ENCODE results near the gene REV3L.
"Not testable (repeated sequence)": the region's sequence is repeated elsewhere in the genome, so short reads cannot be mapped to it uniquely, and the experiment has no call there.

The REV3L gene

DNA sequence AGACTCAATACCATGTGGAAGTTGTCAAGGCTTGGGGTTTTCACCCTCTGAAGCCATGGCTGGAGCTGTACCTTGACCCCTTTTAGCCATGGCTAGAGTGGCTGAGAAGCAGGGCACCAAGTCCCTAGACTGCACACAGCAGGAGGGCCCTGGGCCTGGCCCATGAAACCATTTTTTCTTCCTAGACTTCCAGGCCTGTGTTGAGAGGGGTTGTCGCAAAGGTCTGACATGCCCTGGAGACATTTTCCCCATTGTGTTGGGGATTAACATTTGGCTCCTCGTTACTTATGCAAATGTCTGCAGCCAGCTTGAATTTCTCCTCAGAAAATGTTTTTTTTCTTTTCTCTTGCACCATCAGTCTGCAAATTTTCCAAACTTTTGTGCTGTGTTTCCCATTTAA lies 199.3 kb downstream of the REV3L start:
- DNase-seq, result no peak

DNA sequence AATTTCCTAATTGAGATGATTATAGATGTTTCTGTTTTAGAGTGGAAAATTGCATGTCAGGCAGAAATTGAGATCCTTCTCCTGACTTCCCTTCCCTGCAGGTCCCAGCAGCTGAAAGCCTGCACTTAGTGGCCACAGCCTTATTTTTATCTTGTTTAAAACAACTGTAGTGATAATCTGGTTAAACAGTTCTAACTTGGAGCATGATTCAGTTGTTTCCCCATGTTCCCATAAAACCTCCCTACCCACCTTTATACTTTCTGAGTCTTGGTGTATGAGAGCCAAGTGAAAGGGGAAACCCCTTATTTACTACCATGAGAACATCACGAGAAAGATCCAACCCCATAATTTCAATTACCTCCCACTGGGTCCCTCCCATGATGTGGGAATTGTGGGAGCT lies 200.5 kb downstream of the REV3L start:
- no peak for DNase-seq

DNA sequence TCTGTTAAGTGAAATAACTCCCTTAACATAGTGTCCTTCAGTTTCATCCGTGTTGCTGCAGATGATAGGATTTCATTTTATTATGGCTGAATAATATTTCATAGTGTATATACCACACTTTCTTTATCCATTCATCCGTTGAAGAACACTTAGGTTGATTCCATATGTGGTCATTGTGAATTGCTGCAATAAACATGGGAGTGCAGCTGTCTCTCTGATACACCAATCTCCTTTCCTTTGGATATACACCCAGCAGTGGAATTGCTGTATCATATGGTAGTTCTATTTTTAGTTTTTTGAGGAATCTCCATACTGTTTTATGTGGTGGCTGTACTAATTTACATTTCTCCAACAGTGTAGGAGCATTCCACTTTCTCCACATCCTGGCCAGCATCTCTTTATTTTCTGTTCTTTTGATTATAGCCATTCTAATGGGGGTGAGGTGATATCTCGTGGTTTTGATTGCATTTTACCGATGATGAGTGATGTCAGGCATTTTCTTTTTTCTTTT lies 202.5 kb downstream of the REV3L start:
- DNase-seq, result no peak

DNA sequence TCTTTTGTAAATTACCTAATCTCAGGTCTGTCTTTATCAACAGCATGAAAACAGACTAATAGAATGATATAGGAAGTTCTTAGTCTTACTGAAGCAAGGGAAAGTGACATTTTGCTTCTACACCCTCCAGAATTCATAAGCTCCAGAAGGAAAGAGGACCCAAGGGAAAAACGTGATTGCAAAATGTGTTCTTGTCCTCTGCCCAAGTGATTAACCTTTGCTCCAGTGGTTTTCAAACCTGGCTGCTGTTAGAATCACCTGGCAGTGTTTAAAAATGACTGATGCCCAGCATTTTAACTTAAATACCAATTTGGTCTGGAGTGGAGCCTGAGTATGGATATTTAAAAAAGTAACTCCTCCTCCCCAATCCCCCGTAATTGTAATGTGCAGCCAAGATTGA lies 204.3 kb downstream of the REV3L start:
- DNase-seq, result no peak

DNA sequence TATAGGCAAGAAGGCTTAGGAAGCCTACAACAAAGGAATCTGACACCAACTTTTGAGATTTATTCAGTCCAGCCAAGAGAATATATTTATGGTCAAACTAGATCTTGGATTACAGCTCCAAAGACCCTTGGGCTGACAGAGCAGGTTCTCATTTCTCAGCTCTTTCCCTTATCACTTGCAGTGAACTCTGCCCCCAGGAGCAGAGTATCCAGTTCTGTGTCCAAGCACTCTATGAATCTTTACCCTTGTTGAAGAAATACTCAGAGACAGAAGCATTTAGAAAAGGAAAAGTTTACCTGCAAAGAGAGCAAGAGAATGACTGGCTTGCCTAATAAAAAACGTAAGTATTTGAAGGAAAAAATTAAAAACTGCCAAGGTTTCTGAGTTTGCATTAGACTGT lies 205.2 kb downstream of the REV3L start:
- DNase-seq, result no peak

DNA sequence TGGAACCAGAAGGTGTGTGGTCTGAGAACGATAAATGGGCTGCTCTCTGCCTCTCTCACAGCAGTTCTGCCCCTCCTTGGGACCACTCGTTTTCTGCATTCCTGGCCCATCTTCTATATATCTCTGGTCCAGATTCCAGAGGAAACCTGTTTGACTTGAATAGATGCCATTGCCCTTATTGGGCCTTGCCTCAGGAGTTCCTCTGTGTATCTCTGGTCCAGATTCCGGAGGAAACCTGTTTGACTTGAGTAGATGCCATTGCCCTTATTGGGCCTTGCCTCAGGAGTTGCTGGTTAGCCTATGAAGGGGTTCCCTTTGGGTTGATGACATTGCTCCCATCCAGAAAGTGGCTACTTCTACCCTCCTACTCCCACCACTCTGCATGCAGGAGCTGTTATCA lies 206.3 kb downstream of the REV3L start:
- DNase-seq, result no peak

DNA sequence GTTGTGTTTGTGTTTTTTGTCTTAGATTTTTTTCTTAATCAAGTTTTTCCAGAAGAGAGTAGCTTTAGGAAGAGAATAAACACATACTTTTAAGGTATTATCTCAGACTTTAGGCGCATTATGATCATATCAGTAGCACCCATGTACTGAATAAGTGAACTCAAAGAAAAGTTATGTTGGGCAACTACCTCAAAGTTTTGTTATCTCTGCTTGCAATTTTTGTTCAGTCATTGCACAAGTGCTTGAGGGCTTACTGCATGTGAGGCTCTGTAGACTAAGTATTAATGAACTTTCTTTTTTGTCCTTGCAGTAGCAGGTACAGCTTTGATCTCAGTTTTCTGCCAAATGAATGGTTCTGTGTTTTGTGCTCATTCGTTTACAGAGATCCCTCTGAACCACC lies 206.7 kb downstream of the REV3L start:
- no peak for DNase-seq

GRCh38 chr6:111274593-111275217 lies 208.3 kb downstream of the REV3L start:
- DNase-seq, result no peak

GRCh38 chr6:111270121-111270520 lies 212.9 kb downstream of the REV3L start:
- DNase-seq, result no peak

DNA sequence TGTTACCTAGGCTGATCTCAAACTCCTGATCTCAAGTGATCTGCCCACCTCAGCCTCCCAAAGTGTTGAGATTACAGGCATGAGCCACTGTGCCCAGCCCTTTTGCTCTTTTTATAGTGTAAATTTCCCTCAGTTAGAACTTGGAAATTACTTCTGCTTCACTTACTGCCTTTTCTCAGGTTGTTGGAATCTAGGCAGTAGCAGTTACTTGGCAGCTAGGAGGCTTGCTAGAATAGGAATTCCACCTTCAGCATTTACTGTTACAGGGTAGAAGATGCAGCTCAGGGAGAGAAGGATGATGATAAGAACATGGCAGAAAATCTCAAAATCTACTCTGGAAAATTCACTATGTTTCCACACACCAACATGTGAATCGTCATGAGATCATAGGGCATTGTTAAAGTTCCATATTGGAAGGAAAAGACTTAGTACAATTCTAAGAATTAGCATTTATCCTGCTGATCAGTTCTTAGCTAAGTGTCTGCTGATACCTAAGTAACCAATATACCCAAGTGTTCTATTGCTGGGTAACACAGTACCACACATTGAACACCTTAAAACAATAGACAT lies 213.5 kb downstream of the REV3L start:
- no peak for DNase-seq

- no peak for DNase-seq
These were observed 215.2 kb downstream of the REV3L start for GRCh38 chr6:111267764-111268333.

- no peak for DNase-seq
These were observed 216.7 kb downstream of the REV3L start for GRCh38 chr6:111266276-111266675.

- no peak for DNase-seq
These were observed 217.2 kb downstream of the REV3L start for GRCh38 chr6:111265842-111266241.

- no peak for DNase-seq
These were observed 219.2 kb downstream of the REV3L start for GRCh38 chr6:111263837-111264236.

DNA sequence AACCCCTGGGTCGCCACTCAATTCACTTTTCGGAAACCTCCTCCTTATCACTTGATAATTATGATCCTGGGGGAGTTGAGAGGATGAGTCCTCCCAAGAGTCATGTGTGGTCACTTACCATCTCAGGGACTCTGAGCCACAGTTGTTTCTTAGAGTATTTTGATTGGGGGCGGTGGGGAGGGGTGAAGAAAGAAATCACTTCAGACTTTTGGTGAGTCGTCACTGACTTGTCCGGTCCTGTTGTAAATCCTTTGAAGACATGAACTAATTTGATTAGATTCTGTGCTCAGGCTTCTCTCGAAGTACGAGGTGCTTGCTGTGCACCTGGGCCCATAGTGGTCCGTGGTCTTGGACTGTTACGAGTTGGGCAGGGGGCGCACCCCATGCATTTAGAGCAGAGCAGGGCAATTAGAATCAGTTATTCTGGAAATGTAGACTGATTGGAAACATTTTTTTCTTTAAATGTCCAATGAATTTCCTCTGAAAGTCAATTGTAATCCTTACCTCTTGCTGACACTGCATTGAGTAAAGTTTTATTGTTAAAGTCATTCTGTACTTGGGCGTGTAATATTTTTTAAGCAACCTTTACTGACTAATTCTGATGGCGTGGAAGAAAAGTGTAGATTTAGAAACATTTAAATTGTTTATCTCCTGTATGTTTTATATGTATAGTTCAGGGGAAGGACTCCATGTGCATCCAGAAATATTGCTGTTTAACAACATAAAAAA lies 222.3 kb downstream of the REV3L start:
- no peak for DNase-seq

DNA sequence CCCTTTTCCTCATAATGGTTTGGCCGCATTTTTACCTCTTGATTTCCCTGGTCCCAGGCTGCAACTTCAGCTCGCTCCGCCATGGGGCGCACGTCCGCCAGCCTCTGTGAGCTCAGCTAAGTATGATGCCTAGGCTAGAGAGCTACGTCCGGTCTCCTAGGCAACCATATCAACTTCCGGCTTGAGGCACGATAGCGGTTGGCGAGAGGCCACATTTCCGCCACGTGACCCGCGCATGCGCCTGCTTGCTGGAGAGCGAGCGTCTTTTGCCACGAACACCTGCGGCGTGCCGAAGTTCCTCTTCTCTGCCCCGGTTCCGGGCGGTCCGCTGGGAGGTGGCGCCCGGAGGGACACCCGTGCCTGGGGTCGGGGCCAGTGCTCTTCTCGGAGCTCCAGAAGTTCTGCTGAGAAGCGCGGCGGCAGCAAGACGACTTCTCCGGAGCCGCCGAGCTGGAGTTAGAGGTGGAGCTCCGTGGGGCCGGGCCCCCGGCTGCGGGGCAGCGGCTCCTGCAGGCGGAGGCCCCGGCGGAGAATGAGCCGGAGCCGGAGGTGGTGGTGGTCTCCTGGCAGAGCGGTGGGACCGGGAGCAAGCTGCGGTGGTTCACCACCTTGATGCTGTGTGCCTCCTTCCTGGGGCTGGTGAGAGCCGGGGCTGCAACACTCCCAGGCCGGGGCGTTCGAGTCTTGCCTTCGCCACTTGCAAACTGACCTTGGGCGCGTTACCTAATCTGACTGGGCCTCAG lies 223.8 kb downstream of the REV3L start:
- DNase-seq, result peak; percentile 99

- no peak for DNase-seq
These were observed 224.4 kb downstream of the REV3L start for GRCh38 chr6:111258615-111259088.

DNA sequence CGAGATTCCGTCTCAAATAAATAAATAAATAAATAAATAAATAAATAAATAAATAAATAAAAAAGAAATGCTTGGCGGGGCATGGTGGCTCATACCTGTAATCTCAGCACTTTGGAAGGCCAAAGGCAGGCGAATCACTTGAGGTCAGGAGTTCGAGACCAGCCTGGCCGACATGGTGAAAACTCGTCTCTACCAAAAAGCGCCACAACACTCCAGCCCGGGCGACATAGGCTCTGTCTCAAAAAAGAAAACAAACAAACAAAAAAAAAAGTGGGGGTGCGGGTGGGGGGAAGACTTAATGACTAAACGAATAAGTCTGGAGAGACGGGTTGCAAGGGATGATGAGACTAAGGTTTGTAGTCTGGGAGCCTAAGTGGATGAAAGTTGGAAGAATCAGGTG lies 225.0 kb downstream of the REV3L start:
- no peak for DNase-seq

- no peak for DNase-seq
These were observed 226.4 kb downstream of the REV3L start for GRCh38 chr6:111256646-111257045.

- not testable (repeated sequence) for DNase-seq
These were observed 227.2 kb downstream of the REV3L start for GRCh38 chr6:111255838-111256237.

DNA sequence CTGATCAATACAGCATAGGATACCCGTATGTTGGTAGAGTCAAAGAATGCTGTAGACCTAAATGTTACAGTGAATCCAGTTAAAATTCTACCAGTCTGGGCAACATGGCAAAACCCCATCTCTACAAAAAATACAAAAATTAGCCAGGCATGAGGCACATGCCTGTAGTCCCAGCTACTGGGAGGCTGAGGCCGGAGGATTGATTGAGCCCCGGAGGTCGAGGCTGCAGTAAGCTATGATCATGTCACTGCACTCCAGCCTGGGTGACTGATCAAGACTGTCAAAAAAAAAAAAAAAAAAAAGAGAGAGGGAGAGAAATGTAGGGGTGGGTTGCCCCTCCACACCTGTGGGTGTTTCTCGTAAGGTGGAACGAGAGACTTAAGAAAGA lies 228.2 kb downstream of the REV3L start:
- no peak for DNase-seq

DNA sequence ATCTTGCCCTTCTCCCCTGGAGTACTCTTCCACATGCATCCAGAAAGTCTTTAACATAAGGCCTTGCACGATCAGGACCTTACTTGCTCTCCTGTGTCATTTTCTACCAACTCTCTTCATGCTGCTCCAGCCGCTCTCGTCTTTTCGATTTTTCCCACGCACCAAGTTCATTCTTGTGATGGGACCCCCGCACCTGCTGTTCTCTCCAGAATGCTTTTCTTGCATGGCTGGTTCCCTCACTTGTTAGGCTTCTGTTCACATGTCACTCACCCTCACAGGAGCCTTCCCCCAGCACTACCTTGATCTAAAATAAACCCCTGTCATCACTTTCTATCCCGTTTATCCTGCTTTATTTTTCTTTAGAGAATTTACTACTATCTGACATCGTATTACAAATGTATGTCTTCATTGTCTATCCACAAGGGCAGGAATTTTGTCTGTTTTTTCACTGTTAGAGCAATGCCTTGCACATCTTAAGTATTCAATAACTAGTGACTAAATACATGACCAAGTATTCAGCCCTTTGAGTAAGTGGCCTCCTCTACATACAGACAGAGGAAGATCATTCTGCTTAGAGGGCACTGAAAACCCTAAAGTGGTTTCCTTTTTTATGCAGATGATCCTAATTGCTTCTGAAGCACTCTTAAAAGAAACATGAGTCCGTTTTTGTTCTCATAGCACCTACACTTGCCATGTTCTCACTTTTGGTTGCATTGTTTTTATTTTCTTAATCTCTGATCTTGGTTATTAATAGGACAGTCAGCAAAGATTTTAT lies 228.8 kb downstream of the REV3L start:
- DNase-seq, result no peak

Measured in left hindlimb (tissue), 1 donor.